IMR-90 (cell line): ENCODE results near the gene SOX12. TPM values are rescaled to one million over a fixed set of nuclear protein-coding genes. Genes with fewer than 3 reads are reported as not detected.

Experiments
- ATAC-seq: fragments of 200-7000 bp; cut with Tn5 transposase; 2 replicates; pipeline ENCODE4 v1.9.1; 2020; ENCODE audit warnings: low read depth, mild to moderate bottlenecking, moderate library complexity
- BruUV-seq: library from RNA; stranded (reverse); fragments of 400-500 nt; replicated peaks from 2 replicates; lab custom pipeline; 2021; lab: Mats Ljungman, UMichigan
- CTCF ChIA-PET: fragments of 300-600 bp; formaldehyde crosslinking; extraction: SDS; loops from one replicate; lab custom pipeline; 2021; ENCODE audit warnings: antibody characterized with exemption; lab: Yijun Ruan, JAX
- POLR2A ChIA-PET: fragments of 300-600 bp; sonication (Branson Sonifier 250); formaldehyde crosslinking; loops from one replicate; lab custom pipeline; 2022; ENCODE audit warnings: antibody characterized with exemption; ENCODE audit not compliant: unreplicated experiment; lab: Charles Lee
- DNase-seq: peaks from one replicate; pipeline ENCODE4 v3.0.0; 2013
- H2AFZ ChIP-seq: replicated peaks from 2 replicates; pipeline ENCODE3; 2013; ENCODE audit warnings: low read length, mild to moderate bottlenecking; ENCODE audit not compliant: poor library complexity
- H2AK5ac ChIP-seq: 2 replicates; pipeline ENCODE4 v1.6.1; 2013; ENCODE audit warnings: low read depth, low read length, inconsistent platforms
- H2AK9ac ChIP-seq: replicated peaks from 2 replicates; pipeline ENCODE3; 2013; ENCODE audit warnings: mild to moderate bottlenecking, low read depth, low read length, moderate library complexity; ENCODE audit not compliant: poor library complexity
- H2BK120ac ChIP-seq: 2 replicates; pipeline ENCODE4 v1.6.1; 2013; ENCODE audit warnings: low read depth, low read length, inconsistent platforms
- H2BK15ac ChIP-seq: 3 replicates; pipeline ENCODE4 v1.6.1; 2013; ENCODE audit warnings: low read depth, low read length, inconsistent platforms
- H2BK20ac ChIP-seq: 2 replicates; pipeline ENCODE4 v1.6.1; 2013; ENCODE audit warnings: low read depth, mild to moderate bottlenecking, inconsistent platforms, low read length, moderate library complexity
- H2BK5ac ChIP-seq: 2 replicates; pipeline ENCODE4 v1.6.1; 2013; ENCODE audit warnings: mild to moderate bottlenecking, low read depth, low read length, inconsistent platforms; ENCODE audit not compliant: poor library complexity, severe bottlenecking
- H3K14ac ChIP-seq: replicated peaks from 2 replicates; pipeline ENCODE4 v1.6.1; 2013; ENCODE audit warnings: low read depth, low read length, inconsistent platforms
- H3K18ac ChIP-seq: 2 replicates; pipeline ENCODE4 v1.6.1; 2013; ENCODE audit warnings: low read depth, low read length, control low read depth
- H3K23ac ChIP-seq: 2 replicates; pipeline ENCODE4 v1.6.1; 2013; ENCODE audit warnings: low read depth, low read length, inconsistent platforms
- H3K27ac ChIP-seq: 2 replicates; pipeline ENCODE4 v1.5.1; 2013; ENCODE audit warnings: mild to moderate bottlenecking, control low read depth, low read length; ENCODE audit not compliant: insufficient read depth
- H3K27me3 ChIP-seq: 2 replicates; pipeline ENCODE4 v1.6.1; 2013; ENCODE audit warnings: low read length; ENCODE audit not compliant: control insufficient read depth, insufficient read depth
- H3K36me3 ChIP-seq: 2 replicates; pipeline ENCODE4 v1.6.1; 2013; ENCODE audit warnings: low read length, mixed read lengths; ENCODE audit not compliant: control insufficient read depth, insufficient read depth
- H3K4ac ChIP-seq: 2 replicates; pipeline ENCODE4 v1.6.1; 2013; ENCODE audit warnings: low read depth, low read length, inconsistent platforms
- H3K4me1 ChIP-seq: 2 replicates; pipeline ENCODE4 v1.6.1; 2013; ENCODE audit warnings: low read length, mixed read lengths; ENCODE audit not compliant: control insufficient read depth, insufficient read depth
- H3K4me2 ChIP-seq: 2 replicates; pipeline ENCODE4 v1.6.1; 2013; ENCODE audit warnings: low read depth, mild to moderate bottlenecking, control low read depth, low read length, moderate library complexity
- H3K4me3 ChIP-seq: 2 replicates; pipeline ENCODE4 v1.5.1; 2013; ENCODE audit warnings: low read depth, mild to moderate bottlenecking, control low read depth, low read length, moderate library complexity; ENCODE audit not compliant: insufficient read depth
- H3K56ac ChIP-seq: 2 replicates; pipeline ENCODE4 v1.6.1; 2013; ENCODE audit warnings: low read length, inconsistent platforms; ENCODE audit not compliant: insufficient read depth; ENCODE audit errors: extremely low read depth
- H3K79me1 ChIP-seq, 2 experiments: 2 replicates each; pipeline ENCODE4 v1.6.1; 2013; ENCODE audit warnings: low read length in 2 of 2, inconsistent platforms in 1 of 2, low read depth in 1 of 2
- H3K9ac ChIP-seq: 2 replicates; pipeline ENCODE4 v1.6.1; 2013; ENCODE audit warnings: low read depth, low read length, control low read depth
- H3K9me1 ChIP-seq: 2 replicates; pipeline ENCODE4 v1.6.1; 2013; ENCODE audit warnings: low read length, inconsistent platforms; ENCODE audit not compliant: insufficient read depth
- H3K9me3 ChIP-seq: 2 replicates; pipeline ENCODE4 v1.6.1; 2013; ENCODE audit warnings: low read length; ENCODE audit not compliant: control insufficient read depth, insufficient read depth
- H4K20me1 ChIP-seq: 2 replicates; pipeline ENCODE4 v1.6.1; 2013; ENCODE audit warnings: low read length, inconsistent platforms; ENCODE audit not compliant: insufficient read depth
- H4K5ac ChIP-seq: 2 replicates; pipeline ENCODE4 v1.6.1; 2013; ENCODE audit warnings: mild to moderate bottlenecking, low read depth, low read length, control low read depth
- H4K8ac ChIP-seq, 2 experiments: 2 replicates each; pipeline ENCODE4 v1.6.1; 2013; ENCODE audit warnings: low read depth in 2 of 2, low read length in 2 of 2, control low read depth in 1 of 2, inconsistent platforms in 1 of 2
- H4K91ac ChIP-seq: 2 replicates; pipeline ENCODE4 v1.6.1; 2013; ENCODE audit warnings: low read depth, low read length, inconsistent platforms; ENCODE audit not compliant: insufficient read depth
- BHLHE40 ChIP-seq: fragments of 150-350 bp; IDR thresholded peaks from 2 replicates; pipeline ENCODE4 v1.6.1; 2016; ENCODE audit warnings: mild to moderate bottlenecking, low read depth, low read length
- CEBPB ChIP-seq: IDR thresholded peaks from 2 replicates; pipeline ENCODE4 v1.6.1; 2012; ENCODE audit warnings: low read depth, low read length, improper control_type of control experiment
- CHD1 ChIP-seq: IDR thresholded peaks from 2 replicates; pipeline ENCODE4 v1.6.1; 2012; ENCODE audit warnings: low read depth, low read length, improper control_type of control experiment
- FOS ChIP-seq: fragments of 150-350 bp; IDR thresholded peaks from 2 replicates; pipeline ENCODE4 v1.6.1; 2016; ENCODE audit warnings: low read depth, low read length
- MAFK ChIP-seq: IDR thresholded peaks from 2 replicates; pipeline ENCODE4 v1.6.1; 2012; ENCODE audit warnings: low read depth, low read length, improper control_type of control experiment
- MXI1 ChIP-seq: IDR thresholded peaks from 2 replicates; pipeline ENCODE4 v1.6.1; 2012; ENCODE audit warnings: low read depth, mild to moderate bottlenecking, low read length, moderate library complexity, borderline replicate concordance
- NFE2L2 ChIP-seq: fragments of 150-350 bp; IDR thresholded peaks from 2 replicates; pipeline ENCODE4 v1.6.1; 2016; ENCODE audit warnings: low read depth, mild to moderate bottlenecking, low read length
- POLR2A ChIP-seq: IDR thresholded peaks from 2 replicates; pipeline ENCODE4 v1.6.1; 2012; ENCODE audit warnings: mild to moderate bottlenecking, low read depth, low read length
- RAD21 ChIP-seq: IDR thresholded peaks from 2 replicates; pipeline ENCODE4 v1.6.1; 2012; ENCODE audit warnings: low read length, improper control_type of control experiment
- RCOR1 ChIP-seq: IDR thresholded peaks from 2 replicates; pipeline ENCODE4 v1.6.1; 2012; ENCODE audit warnings: mild to moderate bottlenecking, low read length, improper control_type of control experiment; ENCODE audit not compliant: insufficient replicate concordance
- RFX5 ChIP-seq: IDR thresholded peaks from 2 replicates; pipeline ENCODE4 v1.8.0; 2012; ENCODE audit warnings: low read depth, mild to moderate bottlenecking, low read length, moderate library complexity
- SMC3 ChIP-seq: fragments of 150-350 bp; IDR thresholded peaks from 2 replicates; pipeline ENCODE4 v1.6.1; 2016; ENCODE audit warnings: low read depth, mild to moderate bottlenecking, antibody characterized with exemption, low read length, moderate library complexity
- WGBS, 2 experiments: methylation state at CpG; one replicate each; pipeline versions ENCODE4 v1.1.5 to v1.1.7; 2013; ENCODE audit warnings: missing lambda C conversion rate in 2 of 2; ENCODE audit not compliant: insufficient read length in 1 of 2; ENCODE audit errors: extremely low coverage in 2 of 2; 5-methylcytosine and 5-hydroxymethylcytosine counted together
- dilution Hi-C: fragments of 300-500 bp; cut with HindIII; formaldehyde crosslinking; loops from one replicate; pipeline ENCODE4 v1.14.3; 2018; ENCODE audit warnings: low sequenced_read_pairs; ENCODE audit not compliant: unreplicated experiment
- in situ Hi-C: fragments of 300-500 bp; cut with MboI; formaldehyde crosslinking; loops from 3 replicates; pipeline ENCODE4 v1.14.3; 2019; ENCODE audit warnings: low sequenced_read_pairs, inconsistent platforms, mixed read lengths
- intact Hi-C: fragments of 100-400 bp; cut with micrococcal nuclease; formaldehyde crosslinking; loops from 2 replicates; pipeline ENCODE4 v1.10.0; 2022
- polyA plus RNA-seq, 3 experiments: library from polyadenylated mRNA; depleted of rRNA; stranded (reverse); fragments of >200 nt; gene quantifications; 2 replicates each; pipeline ENCODE4 v1.2.3, GENCODE V29; 2012; ENCODE audit warnings: low replicate concordance in 1 of 3
- total RNA-seq: library from RNA; depleted of rRNA; stranded (reverse); fragments of >200 nt; gene quantifications from 2 replicates; pipeline ENCODE4 v1.2.3, GENCODE V29; 2012
- TF ChIP-seq, protein P1 (sequence below): conservative IDR thresholded peaks from 2 replicates; pipeline ENCODE4 v1.5.1; 2012; ENCODE audit warnings: mild to moderate bottlenecking, low read depth, low read length, improper control_type of control experiment
- TF ChIP-seq, protein P2 (sequence below): fragments of 150-350 bp; IDR thresholded peaks from 2 replicates; pipeline ENCODE4 v1.6.1; 2017; ENCODE audit warnings: mild to moderate bottlenecking, antibody characterized with exemption, low read length, low read depth
- TF ChIP-seq, protein P3 (sequence below): fragments of 150-350 bp; IDR thresholded peaks from 2 replicates; pipeline ENCODE4 v1.6.1; 2016; ENCODE audit warnings: low read depth, mild to moderate bottlenecking, low read length, moderate library complexity, borderline replicate concordance

SOX12 gene
- total and polyA plus RNA-seq, 2 of the 4 experiments (the other 2 are of a cell fraction): 1.1 to 6.2 TPM

DNA sequence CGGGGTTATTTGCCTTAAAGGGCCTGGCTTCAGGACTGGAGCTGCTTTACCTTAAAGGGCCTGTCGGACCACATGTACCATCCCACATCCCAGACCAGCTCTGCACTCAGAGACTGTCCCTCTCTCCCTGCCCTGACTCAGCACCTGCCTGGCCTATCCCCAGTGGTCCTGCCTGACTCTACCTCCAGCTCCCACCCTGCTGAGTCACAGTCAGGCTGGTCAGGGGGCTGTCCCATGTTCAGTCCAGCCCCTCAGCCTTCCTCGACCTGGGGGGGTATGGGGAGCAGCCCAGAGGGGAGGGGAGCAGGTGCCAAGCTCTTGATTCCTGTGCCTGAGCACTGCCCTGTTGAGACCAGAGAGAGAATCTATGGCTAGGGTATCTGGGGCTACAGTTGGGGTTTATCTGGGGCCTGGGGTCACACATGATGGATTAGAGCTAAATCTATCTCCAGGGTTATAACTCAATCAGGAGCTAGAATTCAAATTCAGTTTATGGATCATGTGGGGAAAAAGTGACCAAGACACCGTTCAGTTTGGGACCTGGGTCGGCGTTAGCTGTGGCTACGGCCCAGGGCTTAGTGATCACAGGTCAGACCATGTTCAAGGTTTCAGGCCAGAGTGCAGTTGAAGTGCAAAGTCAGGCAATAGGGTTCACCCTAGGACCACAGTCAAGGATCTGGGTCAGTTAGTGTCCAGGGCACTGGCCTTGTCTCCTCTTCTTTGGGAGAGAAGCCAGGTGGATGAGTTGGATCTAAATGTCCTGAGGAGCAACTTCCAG lies 45.8 kb downstream of the SOX12 start:
- peak overlapping the region; percentile 88 for H2BK5ac ChIP-seq
- no peak overlapping the region for H3K4me2 ChIP-seq
- in situ Hi-C loops: no loop called here
- WGBS, 2 experiments: 83% methylated on average over 1 of the region's 7 CpGs; no CpG with 5 or more reads in 1 of the 2 experiments
- peak overlapping the region; percentile 100 for H2AK5ac ChIP-seq
- H2BK20ac ChIP-seq: peak overlapping the region; percentile 100
- peak overlapping the region; percentile 98; the same call in 2 of the 3 replicates for H2BK15ac ChIP-seq
- no peaks in the 10 kb centered on the region for H3K36me3 ChIP-seq
- H3K14ac ChIP-seq: peak overlapping the region; percentile 99
- ATAC-seq: no peak; the same call in 1 of the 2 replicates
- peaks cover 0 to 4% of the 10 kb centered on the region in 2 experiments; a peak in 1 of 4 replicates for H3K79me1 ChIP-seq
- BruUV-seq: no TSS peak
- peak overlapping the region; percentile 97 for H2AK9ac ChIP-seq
- H4K20me1 ChIP-seq: no peaks in the 10 kb centered on the region
- H3K4me3 ChIP-seq: no peak overlapping the region
- peak overlapping the region; percentile 87 for H2AFZ ChIP-seq
- peak overlapping the region; percentile 97 for H4K5ac ChIP-seq
- dilution Hi-C loops: no loop called here
- H3K18ac ChIP-seq: peak overlapping the region; percentile 95
- peak overlapping the region; percentile 31 for H3K9ac ChIP-seq
- peaks cover 21% of the 10 kb centered on the region for H3K4me1 ChIP-seq
- peak overlapping the region; percentile 71 for H3K56ac ChIP-seq
- H3K9me3 ChIP-seq: no peaks in the 10 kb centered on the region
- no peaks in the 10 kb centered on the region for H3K27me3 ChIP-seq
- H2BK120ac ChIP-seq: peak overlapping the region; percentile 99
- H3K23ac ChIP-seq: peak overlapping the region; percentile 99
- no peak for DNase-seq
- H3K27ac ChIP-seq: peak overlapping the region; percentile 97
- intact Hi-C loops: no loop called here
- POLR2A ChIA-PET: no interaction called here
- peak overlapping the region; percentile 84 to 95 for H4K8ac ChIP-seq
- H3K4ac ChIP-seq: peak overlapping the region; percentile 100
- H4K91ac ChIP-seq: peak overlapping the region; percentile 99
- H3K9me1 ChIP-seq: peaks cover 20% of the 10 kb centered on the region
- CTCF ChIA-PET: no interaction called here
- TF ChIP-seq RAD21 (no peak), NFE2L2 (no peak), RFX5 (no peak), MXI1 (no peak), SMC3 (no peak), CHD1 (no peak), POLR2A (no peak), CEBPB (no peak), BHLHE40 (no peak), FOS (no peak), MAFK (no peak), RCOR1 (no peak)
- TF ChIP-seq, protein P1, sequence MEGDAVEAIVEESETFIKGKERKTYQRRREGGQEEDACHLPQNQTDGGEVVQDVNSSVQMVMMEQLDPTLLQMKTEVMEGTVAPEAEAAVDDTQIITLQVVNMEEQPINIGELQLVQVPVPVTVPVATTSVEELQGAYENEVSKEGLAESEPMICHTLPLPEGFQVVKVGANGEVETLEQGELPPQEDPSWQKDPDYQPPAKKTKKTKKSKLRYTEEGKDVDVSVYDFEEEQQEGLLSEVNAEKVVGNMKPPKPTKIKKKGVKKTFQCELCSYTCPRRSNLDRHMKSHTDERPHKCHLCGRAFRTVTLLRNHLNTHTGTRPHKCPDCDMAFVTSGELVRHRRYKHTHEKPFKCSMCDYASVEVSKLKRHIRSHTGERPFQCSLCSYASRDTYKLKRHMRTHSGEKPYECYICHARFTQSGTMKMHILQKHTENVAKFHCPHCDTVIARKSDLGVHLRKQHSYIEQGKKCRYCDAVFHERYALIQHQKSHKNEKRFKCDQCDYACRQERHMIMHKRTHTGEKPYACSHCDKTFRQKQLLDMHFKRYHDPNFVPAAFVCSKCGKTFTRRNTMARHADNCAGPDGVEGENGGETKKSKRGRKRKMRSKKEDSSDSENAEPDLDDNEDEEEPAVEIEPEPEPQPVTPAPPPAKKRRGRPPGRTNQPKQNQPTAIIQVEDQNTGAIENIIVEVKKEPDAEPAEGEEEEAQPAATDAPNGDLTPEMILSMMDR: no peak
- TF ChIP-seq, protein P2, sequence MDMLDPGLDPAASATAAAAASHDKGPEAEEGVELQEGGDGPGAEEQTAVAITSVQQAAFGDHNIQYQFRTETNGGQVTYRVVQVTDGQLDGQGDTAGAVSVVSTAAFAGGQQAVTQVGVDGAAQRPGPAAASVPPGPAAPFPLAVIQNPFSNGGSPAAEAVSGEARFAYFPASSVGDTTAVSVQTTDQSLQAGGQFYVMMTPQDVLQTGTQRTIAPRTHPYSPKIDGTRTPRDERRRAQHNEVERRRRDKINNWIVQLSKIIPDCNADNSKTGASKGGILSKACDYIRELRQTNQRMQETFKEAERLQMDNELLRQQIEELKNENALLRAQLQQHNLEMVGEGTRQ: no peak
- TF ChIP-seq, protein P3, sequence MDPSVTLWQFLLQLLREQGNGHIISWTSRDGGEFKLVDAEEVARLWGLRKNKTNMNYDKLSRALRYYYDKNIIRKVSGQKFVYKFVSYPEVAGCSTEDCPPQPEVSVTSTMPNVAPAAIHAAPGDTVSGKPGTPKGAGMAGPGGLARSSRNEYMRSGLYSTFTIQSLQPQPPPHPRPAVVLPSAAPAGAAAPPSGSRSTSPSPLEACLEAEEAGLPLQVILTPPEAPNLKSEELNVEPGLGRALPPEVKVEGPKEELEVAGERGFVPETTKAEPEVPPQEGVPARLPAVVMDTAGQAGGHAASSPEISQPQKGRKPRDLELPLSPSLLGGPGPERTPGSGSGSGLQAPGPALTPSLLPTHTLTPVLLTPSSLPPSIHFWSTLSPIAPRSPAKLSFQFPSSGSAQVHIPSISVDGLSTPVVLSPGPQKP: no peak
